Coronary artery (tissue), 2 donors: ENCODE results near the gene RCL1.
A peak's percentile ranks its signal among the peaks of the same experiment; 100 is the strongest.

Source experiments
- DNase-seq: peaks from one replicate; pipeline ENCODE4 v3.0.0-alpha.2; 2017; ENCODE audit warnings: low spot score
- H3K27ac ChIP-seq, 2 donors: fragments of 200-600 bp; sonication (generic); one replicate each; pipeline ENCODE4 v1.5.1; 2016 to 2019
- H3K4me3 ChIP-seq: fragments of 200-600 bp; sonication (generic); 2 replicates; pipeline ENCODE4 v1.5.1; 2016; ENCODE audit warnings: mild to moderate bottlenecking, moderate library complexity
- TF ChIP-seq, protein P1 (sequence below): fragments of 200-600 bp; sonication (generic); IDR thresholded peaks from one replicate; pipeline ENCODE4 v1.5.1; 2019; ENCODE audit warnings: antibody characterized with exemption

The RCL1 gene

DNA sequence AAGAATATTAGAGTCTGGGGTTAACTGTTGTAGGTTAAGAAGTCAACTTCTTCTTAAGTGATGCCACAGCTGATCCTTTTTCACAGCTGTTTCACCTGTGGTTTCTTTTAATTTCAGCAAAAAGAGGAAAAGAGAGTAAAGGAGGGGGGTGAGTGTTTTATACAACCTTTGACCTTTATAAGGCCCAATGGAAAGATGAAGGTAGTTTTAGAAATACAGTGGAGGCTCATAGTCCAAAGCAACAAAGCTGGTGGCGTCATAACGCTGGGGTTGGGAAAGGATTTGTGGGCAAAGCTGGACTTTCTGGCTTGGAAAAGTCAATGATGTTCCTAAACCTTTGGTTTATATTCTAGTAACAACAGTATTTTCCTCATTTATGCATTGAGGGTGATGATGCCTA lies 49.5 kb downstream of the RCL1 start:
- H3K4me3 ChIP-seq = no peak overlapping the region
- no peak overlapping the region for H3K27ac ChIP-seq
- TF ChIP-seq, protein P1, sequence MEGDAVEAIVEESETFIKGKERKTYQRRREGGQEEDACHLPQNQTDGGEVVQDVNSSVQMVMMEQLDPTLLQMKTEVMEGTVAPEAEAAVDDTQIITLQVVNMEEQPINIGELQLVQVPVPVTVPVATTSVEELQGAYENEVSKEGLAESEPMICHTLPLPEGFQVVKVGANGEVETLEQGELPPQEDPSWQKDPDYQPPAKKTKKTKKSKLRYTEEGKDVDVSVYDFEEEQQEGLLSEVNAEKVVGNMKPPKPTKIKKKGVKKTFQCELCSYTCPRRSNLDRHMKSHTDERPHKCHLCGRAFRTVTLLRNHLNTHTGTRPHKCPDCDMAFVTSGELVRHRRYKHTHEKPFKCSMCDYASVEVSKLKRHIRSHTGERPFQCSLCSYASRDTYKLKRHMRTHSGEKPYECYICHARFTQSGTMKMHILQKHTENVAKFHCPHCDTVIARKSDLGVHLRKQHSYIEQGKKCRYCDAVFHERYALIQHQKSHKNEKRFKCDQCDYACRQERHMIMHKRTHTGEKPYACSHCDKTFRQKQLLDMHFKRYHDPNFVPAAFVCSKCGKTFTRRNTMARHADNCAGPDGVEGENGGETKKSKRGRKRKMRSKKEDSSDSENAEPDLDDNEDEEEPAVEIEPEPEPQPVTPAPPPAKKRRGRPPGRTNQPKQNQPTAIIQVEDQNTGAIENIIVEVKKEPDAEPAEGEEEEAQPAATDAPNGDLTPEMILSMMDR = no peak
- DNase-seq = no peak

DNA sequence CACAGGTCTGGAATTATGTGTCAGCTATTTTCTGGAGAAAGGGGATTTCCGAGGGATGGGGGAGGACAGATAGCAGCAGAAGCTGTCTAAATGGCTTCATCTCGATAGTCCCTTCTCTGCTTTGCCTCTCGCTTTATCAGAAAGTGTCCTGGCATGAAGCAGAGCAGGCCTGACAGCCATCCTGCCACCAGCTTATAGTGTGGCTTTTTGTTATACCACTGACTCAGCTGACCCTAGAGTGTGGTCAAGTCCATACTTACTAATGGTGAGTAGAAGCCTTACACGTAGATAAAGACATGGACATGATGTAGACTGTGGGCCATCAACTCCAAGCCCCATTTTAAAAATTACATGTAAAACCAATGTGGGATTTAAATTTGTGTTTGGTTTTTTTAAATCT lies 50.0 kb downstream of the RCL1 start:
- DNase-seq = no peak
- H3K4me3 ChIP-seq = no peak overlapping the region

DNA sequence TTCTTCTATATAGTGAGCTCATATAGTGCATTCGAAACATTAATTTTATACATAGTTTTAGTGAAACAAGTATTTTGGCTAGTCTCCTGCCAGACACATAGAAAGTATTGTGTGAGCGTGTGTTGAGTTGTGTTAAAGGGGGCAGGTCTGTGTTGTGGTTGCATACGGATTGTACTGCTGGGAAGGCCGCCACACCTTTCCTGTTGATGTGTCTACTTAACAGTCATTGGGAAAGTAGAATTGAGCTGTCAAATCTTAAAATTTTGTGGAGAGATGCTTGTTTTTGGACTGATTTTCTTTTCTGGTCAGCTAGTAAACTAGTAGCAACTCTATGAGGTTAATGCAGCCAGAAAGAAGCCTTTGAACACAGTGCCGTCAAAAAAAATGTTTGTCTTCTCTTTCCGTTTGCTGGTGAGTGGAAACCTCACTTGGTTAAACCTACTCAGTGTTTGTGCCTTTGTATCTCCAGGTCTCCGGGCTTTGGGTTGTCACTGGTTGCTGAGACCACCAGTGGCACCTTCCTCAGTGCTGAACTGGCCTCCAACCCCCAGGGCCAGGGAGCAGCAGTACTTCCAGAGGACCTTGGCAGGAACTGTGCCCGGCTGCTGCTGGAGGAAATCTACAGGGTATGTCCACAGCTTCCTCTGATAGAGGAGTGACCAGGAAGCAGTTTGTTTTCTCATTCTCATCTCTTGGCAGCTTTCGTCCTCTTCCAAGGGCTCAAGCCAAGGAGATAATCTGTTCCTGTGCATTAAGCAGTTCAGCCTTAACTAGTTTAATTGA lies 51.5 kb downstream of the RCL1 start:
- TF ChIP-seq, protein P1 = no peak
- no peak for DNase-seq
- Histone ChIP-seq H3K27ac (no peak overlapping the region), H3K4me3 (no peak overlapping the region)

More for the DNA sequence above, 50.0 kb downstream of the RCL1 start:
- TF ChIP-seq, protein P1 = no peak
- no peak overlapping the region for H3K27ac ChIP-seq

DNA sequence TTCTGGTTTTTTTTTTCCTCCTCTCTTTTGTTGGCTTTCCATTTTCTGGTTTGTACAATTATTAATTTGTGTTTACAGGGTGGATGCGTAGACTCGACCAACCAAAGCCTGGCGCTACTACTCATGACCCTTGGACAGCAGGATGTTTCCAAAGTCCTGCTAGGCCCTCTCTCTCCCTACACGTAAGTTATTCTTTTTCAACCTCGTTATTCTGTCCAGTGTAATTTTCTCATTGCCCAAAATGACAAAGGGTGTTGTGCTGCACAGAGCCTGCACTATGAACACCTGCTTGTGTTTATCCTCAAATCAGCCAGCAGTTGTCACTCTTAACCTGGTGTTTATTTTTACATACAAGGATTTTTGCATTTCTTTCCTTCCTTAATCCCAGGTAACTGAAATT lies 56.6 kb downstream of the RCL1 start:
- TF ChIP-seq, protein P1 = no peak
- DNase-seq = no peak
- Histone ChIP-seq H3K27ac (no peak overlapping the region), H3K4me3 (no peak overlapping the region)

DNA sequence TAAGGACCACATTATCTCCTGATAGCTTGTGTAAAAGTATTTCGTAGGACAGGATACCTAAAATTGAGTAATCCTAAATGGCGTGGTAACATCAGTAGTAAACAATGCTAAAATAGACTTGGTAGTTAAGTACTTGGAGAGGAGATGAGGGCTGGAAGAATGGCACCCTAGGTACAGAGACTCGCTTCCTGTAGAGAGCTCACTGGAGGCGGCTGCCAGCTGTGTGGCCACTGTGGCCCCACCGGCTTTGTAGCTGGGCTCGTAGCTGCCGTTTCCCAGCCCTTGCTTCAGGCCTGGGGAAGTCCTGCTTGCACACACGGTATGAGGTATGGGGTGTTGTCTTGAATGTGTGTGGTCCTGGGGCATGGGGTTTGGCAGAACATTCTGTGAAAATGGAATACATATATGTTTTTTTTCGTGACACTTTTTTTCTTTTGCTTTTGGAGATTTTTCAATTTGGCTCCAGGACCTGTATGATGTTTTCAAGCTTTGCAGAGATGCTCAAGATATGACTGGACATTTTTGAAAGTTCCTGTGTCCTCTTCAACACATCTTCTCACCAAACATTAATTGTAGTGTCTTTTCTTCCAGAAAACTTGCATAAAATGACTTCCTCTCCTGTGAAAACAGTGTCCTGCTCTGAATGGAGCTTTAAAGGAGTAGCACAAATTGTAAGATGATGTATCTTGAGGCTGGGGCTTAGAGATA lies 58.0 kb downstream of the RCL1 start:
- no peak for DNase-seq
- TF ChIP-seq, protein P1 = no peak
- Histone ChIP-seq H3K4me3 (no peak overlapping the region), H3K27ac (peak overlapping the region in 1 of 2 donors; percentile 60)

DNA sequence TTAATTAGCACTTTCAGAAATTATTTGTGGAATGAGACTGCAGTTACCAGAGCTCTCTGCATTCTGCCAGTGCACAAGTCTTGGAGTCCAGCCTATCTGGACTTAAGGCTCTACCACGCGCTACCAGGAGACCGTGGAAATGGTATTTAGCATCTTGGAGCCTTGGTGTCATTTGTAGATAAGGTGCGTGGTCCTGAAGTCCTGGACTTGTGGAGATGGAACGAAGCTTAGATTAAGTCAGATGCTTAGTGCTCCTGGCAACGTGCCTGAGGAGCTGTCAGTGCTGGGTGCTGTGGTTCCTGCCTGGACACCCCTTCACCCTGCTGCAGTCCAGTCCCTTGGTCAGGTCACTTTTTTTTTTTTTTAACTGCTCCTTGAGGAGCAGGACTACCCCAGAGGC lies 59.7 kb downstream of the RCL1 start:
- peak overlapping the region in 1 of 2 donors; percentile 9 for H3K27ac ChIP-seq
- TF ChIP-seq, protein P1 = no peak
- DNase-seq = no peak
- no peak overlapping the region for H3K4me3 ChIP-seq

DNA sequence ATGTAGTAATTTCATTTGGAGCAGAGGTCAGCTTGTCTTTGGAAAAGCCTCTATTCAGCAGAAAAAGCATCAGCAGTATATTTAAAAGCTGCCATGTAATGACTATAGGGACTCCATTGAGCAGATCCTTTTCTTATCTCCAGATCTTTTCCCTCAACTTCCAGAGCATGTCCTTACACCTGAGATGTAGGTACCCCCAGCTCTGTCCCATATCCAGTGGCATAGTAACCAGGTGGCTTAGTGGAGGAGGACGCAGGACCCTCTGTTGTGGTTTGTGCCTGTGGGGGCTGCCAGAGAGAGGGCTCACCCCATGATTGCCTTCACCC lies 61.5 kb downstream of the RCL1 start:
- H3K4me3 ChIP-seq = no peak overlapping the region
- no peak for DNase-seq
- peak overlapping the region in 1 of 2 donors; percentile 67 for H3K27ac ChIP-seq
- TF ChIP-seq, protein P1 = no peak
